Esophagus muscularis mucosa (tissue), 4 donors: Measurements from ENCODE around the gene ASTL. TPM values are rescaled to one million over a fixed set of nuclear protein-coding genes. Genes with fewer than 3 reads are reported as not detected.
A peak's percentile ranks its signal among the peaks of the same experiment; 100 is the strongest.

Experiments
- DNase-seq: peaks from one replicate; pipeline ENCODE4 v3.0.0-alpha.2; 2017; ENCODE audit errors: extremely low spot score
- H3K27ac ChIP-seq, 4 donors: fragments of 200-600 bp; sonication (generic); replicated peaks in 1 of 4; 1 replicate in 3 of 4; 2 replicates in 1 of 4; pipeline ENCODE4 v1.5.1; 2016 to 2019; ENCODE audit warnings: mild to moderate bottlenecking in 1 of 4
- H3K27me3 ChIP-seq, 4 donors: fragments of 200-600 bp; sonication (generic); one replicate each; pipeline versions ENCODE4 v1.5.1 to v1.6.0; 2016 to 2019
- H3K36me3 ChIP-seq, 4 donors: fragments of 200-600 bp; sonication (generic); one replicate each; pipeline ENCODE4 v1.5.1; 2016 to 2019
- H3K4me1 ChIP-seq, 4 donors: fragments of 200-600 bp; sonication (generic); one replicate each; pipeline ENCODE4 v1.5.1; 2016 to 2019
- H3K4me3 ChIP-seq, 4 donors: fragments of 200-600 bp; sonication (generic); 1 replicate in 2 of 4; 2 replicates in 2 of 4; pipeline ENCODE4 v1.5.1; 2016 to 2019; ENCODE audit warnings: mild to moderate bottlenecking in 4 of 4, moderate library complexity in 1 of 4
- H3K9me3 ChIP-seq, 4 donors: fragments of 200-600 bp; sonication (generic); 1 replicate in 3 of 4; 2 replicates in 1 of 4; pipeline ENCODE4 v1.5.1; 2016 to 2019
- CTCF ChIP-seq, 3 experiments: fragments of 200-600 bp in 2 of 3; fragments of 450-650 bp in 1 of 3; sonication (generic) in 2 of 3; IDR thresholded peaks; one replicate each; pipeline ENCODE4 v1.5.1; 2017 to 2019; ENCODE audit warnings: antibody characterized with exemption in 3 of 3, mild to moderate bottlenecking in 2 of 3, moderate library complexity in 1 of 3
- EP300 ChIP-seq: sonication (generic); formaldehyde crosslinking; IDR thresholded peaks from one replicate; pipeline ENCODE4 v1.6.1; 2017; ENCODE audit warnings: antibody characterized with exemption
- POLR2A ChIP-seq: fragments of 450-650 bp; IDR thresholded peaks from one replicate; pipeline ENCODE4 v1.6.1; 2017; ENCODE audit warnings: antibody characterized with exemption, moderate library complexity, mild to moderate bottlenecking, low read depth
- POLR2AphosphoS5 ChIP-seq, 2 donors: sonication (generic); formaldehyde crosslinking; IDR thresholded peaks; one replicate each; pipeline ENCODE4 v1.6.1; 2017; ENCODE audit warnings: antibody characterized with exemption in 2 of 2
- WGBS: methylation state at CpG from one replicate; pipeline ENCODE4 v1.1.5; 2018; 5-methylcytosine and 5-hydroxymethylcytosine counted together
- intact Hi-C: fragments of 100-400 bp; cut with DNase I; formaldehyde crosslinking; loops from one replicate; pipeline ENCODE4 v1.15.1; 2023
- total RNA-seq, 4 donors: library from RNA; depleted of rRNA; stranded (reverse); fragments of >200 nt; gene quantifications; one replicate each; pipeline versions ENCODE4 v1.1.0 to v1.2.1, GENCODE V29; 2016

ASTL gene
- total RNA-seq, 4 donors from 2014 or later: not detected

DNA sequence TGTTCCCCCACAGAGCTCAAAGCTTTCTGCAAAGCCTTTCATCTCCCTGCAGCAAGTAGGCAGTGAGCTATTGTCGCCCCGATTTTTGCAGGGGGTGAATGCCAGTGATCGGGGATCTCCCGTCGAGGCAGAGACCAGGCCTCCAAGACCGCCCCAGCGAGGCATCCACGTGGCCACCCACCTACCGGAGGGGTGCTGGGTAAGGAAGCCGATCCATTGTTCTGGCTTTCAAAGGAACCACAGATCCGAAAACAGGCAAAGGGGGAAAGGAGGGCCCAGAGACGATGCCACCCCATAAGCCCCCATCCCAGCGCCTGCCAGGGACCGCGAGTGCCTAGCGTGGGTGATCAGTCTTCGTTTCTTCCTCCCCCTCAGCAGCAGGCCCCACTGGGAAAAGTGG, 24.4 kb downstream of the ASTL start:
- H3K9me3 ChIP-seq: no peaks in the 10 kb centered on the region
- no peaks in the 10 kb centered on the region for H3K36me3 ChIP-seq
- peak overlapping the region in 3 of 4 donors; percentile 17 to 72 (median 65) for H3K4me3 ChIP-seq
- peaks cover 8 to 52% (median 24%) of the 10 kb centered on the region in 4 donors for H3K27me3 ChIP-seq
- no peak for TF ChIP-seq POLR2A
- no peak overlapping the region for H3K27ac ChIP-seq
- intact Hi-C loops: no loop called here
- peaks cover 20 to 31% (median 24%) of the 10 kb centered on the region in 4 donors for H3K4me1 ChIP-seq
- DNase-seq: no peak
- 91% methylated on average over 17 of the region's 17 CpGs for WGBS

DNA sequence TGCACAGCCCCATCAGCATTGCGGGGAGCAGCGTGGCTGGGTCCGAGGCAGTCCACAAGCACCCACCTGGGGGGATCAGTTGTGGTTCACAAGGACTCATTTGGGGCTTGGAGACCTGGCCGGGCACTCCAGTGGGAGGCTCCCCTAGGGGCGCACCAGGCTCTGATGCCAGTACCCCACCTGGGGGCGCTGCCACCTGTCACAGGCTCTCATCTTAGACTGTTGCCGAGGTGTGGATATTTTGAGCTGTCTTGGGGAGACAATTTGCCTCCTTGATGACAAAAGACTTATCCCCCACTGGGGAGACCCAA, 25.0 kb downstream of the ASTL start:
- H3K27ac ChIP-seq: no peak overlapping the region
- DNase-seq: no peak
- H3K27me3 ChIP-seq: peaks cover 8 to 52% (median 23%) of the 10 kb centered on the region in 4 donors
- no peak overlapping the region for H3K4me3 ChIP-seq
- no peaks in the 10 kb centered on the region for H3K36me3 ChIP-seq
- TF ChIP-seq POLR2AphosphoS5 (IDR thresholded peaks at IDR 0.05) (no peak), POLR2A (no peak), CTCF (IDR thresholded peaks at IDR 0.05) (no peak), EP300 (no peak)
- intact Hi-C loops: no loop called here
- H3K4me1 ChIP-seq: peaks cover 26 to 38% (median 31%) of the 10 kb centered on the region in 4 donors
- WGBS: 100% methylated on average over 1 of the region's 7 CpGs
- no peaks in the 10 kb centered on the region for H3K9me3 ChIP-seq

GRCh38 chr2:96112501-96113366, 25.6 kb downstream of the ASTL start:
- peaks cover 29 to 43% (median 35%) of the 10 kb centered on the region in 4 donors for H3K4me1 ChIP-seq
- WGBS: 97% methylated on average over 9 of the region's 9 CpGs
- H3K27me3 ChIP-seq: peaks cover 8 to 51% (median 19%) of the 10 kb centered on the region in 4 donors
- H3K4me3 ChIP-seq: no peak overlapping the region
- H3K9me3 ChIP-seq: no peaks in the 10 kb centered on the region
- H3K27ac ChIP-seq: no peak overlapping the region
- TF ChIP-seq POLR2A: no peak
- no peak for TF ChIP-seq CTCF (IDR thresholded peaks at IDR 0.05)
- no peak for TF ChIP-seq EP300
- TF ChIP-seq POLR2AphosphoS5 (IDR thresholded peaks at IDR 0.05): no peak
- no peaks in the 10 kb centered on the region for H3K36me3 ChIP-seq
- DNase-seq: no peak
- intact Hi-C loops: no loop called here

GRCh38 chr2:96111823-96112500, 26.3 kb downstream of the ASTL start:
- intact Hi-C loops: no loop called here
- H3K9me3 ChIP-seq: no peaks in the 10 kb centered on the region
- WGBS: 97% methylated on average over 6 of the region's 7 CpGs
- no peak overlapping the region for H3K4me3 ChIP-seq
- no peaks in the 10 kb centered on the region for H3K36me3 ChIP-seq
- peaks cover 27 to 39% (median 31%) of the 10 kb centered on the region in 4 donors for H3K4me1 ChIP-seq
- no peak for DNase-seq
- no peak for TF ChIP-seq CTCF (IDR thresholded peaks at IDR 0.05)
- TF ChIP-seq POLR2AphosphoS5 (IDR thresholded peaks at IDR 0.05): no peak
- no peak for TF ChIP-seq EP300
- no peak for TF ChIP-seq POLR2A
- no peak overlapping the region for H3K27ac ChIP-seq
- peaks cover 8 to 48% (median 13%) of the 10 kb centered on the region in 4 donors for H3K27me3 ChIP-seq

- no peak for DNase-seq
- H3K27ac ChIP-seq: no peak overlapping the region
- H3K27me3 ChIP-seq: peaks cover 2 to 41% (median 9%) of the 10 kb centered on the region in 4 donors
- no peaks in the 10 kb centered on the region for H3K9me3 ChIP-seq
- intact Hi-C loops: no loop called here
- H3K36me3 ChIP-seq: no peaks in the 10 kb centered on the region
- H3K4me1 ChIP-seq: peaks cover 21 to 32% (median 24%) of the 10 kb centered on the region in 4 donors
- no peak for TF ChIP-seq POLR2A
- TF ChIP-seq EP300: no peak
- no peak for TF ChIP-seq CTCF (IDR thresholded peaks at IDR 0.05)
- no peak for TF ChIP-seq POLR2AphosphoS5 (IDR thresholded peaks at IDR 0.05)
- WGBS: 89% methylated on average over 4 of the region's 4 CpGs
- H3K4me3 ChIP-seq: no peak overlapping the region
These were observed 27.1 kb downstream of the ASTL start for GRCh38 chr2:96111257-96111640.
